ENCODE results near the gene PIGQ.

DNA sequence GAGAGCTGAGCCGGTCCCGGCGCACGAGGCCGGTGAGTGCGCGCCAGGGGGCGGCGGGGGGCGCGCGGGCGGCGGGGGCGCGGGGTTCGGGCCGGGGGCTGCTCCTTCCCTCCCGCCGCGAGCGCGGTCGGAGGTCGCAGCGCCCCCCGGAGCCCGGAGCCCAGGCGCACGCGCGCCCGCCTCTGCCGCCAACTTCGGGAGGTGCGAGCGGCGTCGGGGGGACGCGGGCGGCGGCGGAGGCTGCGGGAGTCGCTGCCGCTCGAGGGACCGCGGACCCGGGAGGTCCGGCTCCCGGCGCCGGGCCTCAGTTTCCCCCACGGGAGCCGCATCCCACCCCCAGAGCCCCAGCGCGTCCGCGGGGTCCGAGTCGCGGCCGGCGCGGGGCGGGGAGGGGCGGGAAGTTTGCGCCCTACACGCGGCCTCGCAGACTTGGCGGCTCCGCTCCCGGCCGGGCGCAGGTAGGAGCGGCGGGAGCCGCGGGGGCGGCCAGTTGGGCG is 9.5 kb upstream of the PIGQ start, which contains the start of gene PRR35:
- TF ChIP-seq, protein P1, sequence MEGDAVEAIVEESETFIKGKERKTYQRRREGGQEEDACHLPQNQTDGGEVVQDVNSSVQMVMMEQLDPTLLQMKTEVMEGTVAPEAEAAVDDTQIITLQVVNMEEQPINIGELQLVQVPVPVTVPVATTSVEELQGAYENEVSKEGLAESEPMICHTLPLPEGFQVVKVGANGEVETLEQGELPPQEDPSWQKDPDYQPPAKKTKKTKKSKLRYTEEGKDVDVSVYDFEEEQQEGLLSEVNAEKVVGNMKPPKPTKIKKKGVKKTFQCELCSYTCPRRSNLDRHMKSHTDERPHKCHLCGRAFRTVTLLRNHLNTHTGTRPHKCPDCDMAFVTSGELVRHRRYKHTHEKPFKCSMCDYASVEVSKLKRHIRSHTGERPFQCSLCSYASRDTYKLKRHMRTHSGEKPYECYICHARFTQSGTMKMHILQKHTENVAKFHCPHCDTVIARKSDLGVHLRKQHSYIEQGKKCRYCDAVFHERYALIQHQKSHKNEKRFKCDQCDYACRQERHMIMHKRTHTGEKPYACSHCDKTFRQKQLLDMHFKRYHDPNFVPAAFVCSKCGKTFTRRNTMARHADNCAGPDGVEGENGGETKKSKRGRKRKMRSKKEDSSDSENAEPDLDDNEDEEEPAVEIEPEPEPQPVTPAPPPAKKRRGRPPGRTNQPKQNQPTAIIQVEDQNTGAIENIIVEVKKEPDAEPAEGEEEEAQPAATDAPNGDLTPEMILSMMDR (IDR thresholded peaks at IDR 0.05): no peak
- no peak for TF ChIP-seq RFX5 (IDR thresholded peaks at IDR 0.05)
- TF ChIP-seq, protein P2, sequence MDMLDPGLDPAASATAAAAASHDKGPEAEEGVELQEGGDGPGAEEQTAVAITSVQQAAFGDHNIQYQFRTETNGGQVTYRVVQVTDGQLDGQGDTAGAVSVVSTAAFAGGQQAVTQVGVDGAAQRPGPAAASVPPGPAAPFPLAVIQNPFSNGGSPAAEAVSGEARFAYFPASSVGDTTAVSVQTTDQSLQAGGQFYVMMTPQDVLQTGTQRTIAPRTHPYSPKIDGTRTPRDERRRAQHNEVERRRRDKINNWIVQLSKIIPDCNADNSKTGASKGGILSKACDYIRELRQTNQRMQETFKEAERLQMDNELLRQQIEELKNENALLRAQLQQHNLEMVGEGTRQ (IDR thresholded peaks at IDR 0.05): no peak
- TF ChIP-seq, protein P3, sequence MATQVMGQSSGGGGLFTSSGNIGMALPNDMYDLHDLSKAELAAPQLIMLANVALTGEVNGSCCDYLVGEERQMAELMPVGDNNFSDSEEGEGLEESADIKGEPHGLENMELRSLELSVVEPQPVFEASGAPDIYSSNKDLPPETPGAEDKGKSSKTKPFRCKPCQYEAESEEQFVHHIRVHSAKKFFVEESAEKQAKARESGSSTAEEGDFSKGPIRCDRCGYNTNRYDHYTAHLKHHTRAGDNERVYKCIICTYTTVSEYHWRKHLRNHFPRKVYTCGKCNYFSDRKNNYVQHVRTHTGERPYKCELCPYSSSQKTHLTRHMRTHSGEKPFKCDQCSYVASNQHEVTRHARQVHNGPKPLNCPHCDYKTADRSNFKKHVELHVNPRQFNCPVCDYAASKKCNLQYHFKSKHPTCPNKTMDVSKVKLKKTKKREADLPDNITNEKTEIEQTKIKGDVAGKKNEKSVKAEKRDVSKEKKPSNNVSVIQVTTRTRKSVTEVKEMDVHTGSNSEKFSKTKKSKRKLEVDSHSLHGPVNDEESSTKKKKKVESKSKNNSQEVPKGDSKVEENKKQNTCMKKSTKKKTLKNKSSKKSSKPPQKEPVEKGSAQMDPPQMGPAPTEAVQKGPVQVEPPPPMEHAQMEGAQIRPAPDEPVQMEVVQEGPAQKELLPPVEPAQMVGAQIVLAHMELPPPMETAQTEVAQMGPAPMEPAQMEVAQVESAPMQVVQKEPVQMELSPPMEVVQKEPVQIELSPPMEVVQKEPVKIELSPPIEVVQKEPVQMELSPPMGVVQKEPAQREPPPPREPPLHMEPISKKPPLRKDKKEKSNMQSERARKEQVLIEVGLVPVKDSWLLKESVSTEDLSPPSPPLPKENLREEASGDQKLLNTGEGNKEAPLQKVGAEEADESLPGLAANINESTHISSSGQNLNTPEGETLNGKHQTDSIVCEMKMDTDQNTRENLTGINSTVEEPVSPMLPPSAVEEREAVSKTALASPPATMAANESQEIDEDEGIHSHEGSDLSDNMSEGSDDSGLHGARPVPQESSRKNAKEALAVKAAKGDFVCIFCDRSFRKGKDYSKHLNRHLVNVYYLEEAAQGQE (IDR thresholded peaks at IDR 0.05): no peak
- TF ChIP-seq ZNF302 (CRISPR knock-in tag; IDR thresholded peaks at IDR 0.05): no peak
- no peak for TF ChIP-seq SMC3 (IDR thresholded peaks at IDR 0.05)
- TF ChIP-seq, protein P4, sequence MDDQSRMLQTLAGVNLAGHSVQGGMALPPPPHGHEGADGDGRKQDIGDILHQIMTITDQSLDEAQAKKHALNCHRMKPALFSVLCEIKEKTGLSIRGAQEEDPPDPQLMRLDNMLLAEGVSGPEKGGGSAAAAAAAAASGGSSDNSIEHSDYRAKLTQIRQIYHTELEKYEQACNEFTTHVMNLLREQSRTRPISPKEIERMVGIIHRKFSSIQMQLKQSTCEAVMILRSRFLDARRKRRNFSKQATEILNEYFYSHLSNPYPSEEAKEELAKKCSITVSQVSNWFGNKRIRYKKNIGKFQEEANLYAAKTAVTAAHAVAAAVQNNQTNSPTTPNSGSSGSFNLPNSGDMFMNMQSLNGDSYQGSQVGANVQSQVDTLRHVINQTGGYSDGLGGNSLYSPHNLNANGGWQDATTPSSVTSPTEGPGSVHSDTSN (IDR thresholded peaks at IDR 0.05): no peak
- no peak for TF ChIP-seq RAD21 (conservative IDR thresholded peaks at IDR 0.05 in 1 of 2, IDR thresholded peaks at IDR 0.05 in 1 of 2)
- TF ChIP-seq POLR2A (IDR thresholded peaks at IDR 0.05; ENCODE audit: low read length): no peak
